T-helper 1 cell treated with Interleukin-12 subunit alpha and Interleukin-12 subunit beta and Interleukin-4 antibody, amounts not matched to agents 30 μg/mL and 1 μg/mL, for 36 hours (primary cell): ENCODE results near the gene MREG.

Source experiments
- H3K27ac Mint-ChIP-seq: one replicate; pipeline ENCODE4 v1.8.0; 2021; ENCODE audit warnings: mild to moderate bottlenecking, mixed read lengths
- H3K27me3 Mint-ChIP-seq: one replicate; pipeline ENCODE4 v1.8.0; 2021; ENCODE audit warnings: low read depth, mixed read lengths
- H3K36me3 Mint-ChIP-seq: one replicate; pipeline ENCODE4 v1.8.0; 2021; ENCODE audit warnings: low read depth, mixed read lengths
- H3K4me1 Mint-ChIP-seq: one replicate; pipeline ENCODE4 v1.8.0; 2021; ENCODE audit warnings: low read depth, mixed read lengths
- H3K4me3 Mint-ChIP-seq: one replicate; pipeline ENCODE4 v1.8.0; 2021; ENCODE audit warnings: mild to moderate bottlenecking, moderate library complexity, mixed read lengths
- H3K9me3 Mint-ChIP-seq: one replicate; pipeline ENCODE4 v1.8.0; 2021; ENCODE audit warnings: mixed read lengths

The MREG gene

GRCh38 chr2:216031960-216032689 lies 18.8 kb upstream of the MREG start:
- peak overlapping the region; percentile 26 for H3K4me3 Mint-ChIP-seq
- no peaks in the 10 kb centered on the region for H3K27me3 Mint-ChIP-seq
- peaks cover 16% of the 10 kb centered on the region for H3K36me3 Mint-ChIP-seq
- H3K27ac Mint-ChIP-seq: peak overlapping the region; percentile 85
- no peaks in the 10 kb centered on the region for H3K9me3 Mint-ChIP-seq
- peaks cover 31% of the 10 kb centered on the region for H3K4me1 Mint-ChIP-seq

DNA sequence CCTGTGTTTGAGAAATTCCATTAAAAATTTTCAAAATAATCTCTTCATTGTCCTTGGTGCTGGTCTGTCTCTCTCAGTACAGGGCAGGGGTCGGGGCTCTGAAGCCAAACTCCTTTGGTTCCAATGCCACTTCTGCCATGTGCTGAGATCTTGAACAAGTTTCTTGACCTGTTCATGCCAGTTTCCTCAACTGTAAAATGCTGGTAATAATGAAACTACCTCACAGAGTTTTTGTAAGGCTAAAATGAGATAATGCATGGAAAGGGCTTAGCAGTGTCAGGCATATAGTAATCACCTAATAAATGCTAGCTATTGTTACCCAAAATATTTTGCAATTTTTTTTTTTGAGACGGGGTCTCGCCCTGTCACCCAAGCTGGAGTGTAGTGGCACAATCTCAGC lies 16.9 kb upstream of the MREG start:
- H3K9me3 Mint-ChIP-seq: no peaks in the 10 kb centered on the region
- H3K27me3 Mint-ChIP-seq: no peaks in the 10 kb centered on the region
- H3K4me3 Mint-ChIP-seq: no peak overlapping the region
- peaks cover 31% of the 10 kb centered on the region for H3K4me1 Mint-ChIP-seq
- peak overlapping the region; percentile 72 for H3K27ac Mint-ChIP-seq
- peaks cover 16% of the 10 kb centered on the region for H3K36me3 Mint-ChIP-seq

DNA sequence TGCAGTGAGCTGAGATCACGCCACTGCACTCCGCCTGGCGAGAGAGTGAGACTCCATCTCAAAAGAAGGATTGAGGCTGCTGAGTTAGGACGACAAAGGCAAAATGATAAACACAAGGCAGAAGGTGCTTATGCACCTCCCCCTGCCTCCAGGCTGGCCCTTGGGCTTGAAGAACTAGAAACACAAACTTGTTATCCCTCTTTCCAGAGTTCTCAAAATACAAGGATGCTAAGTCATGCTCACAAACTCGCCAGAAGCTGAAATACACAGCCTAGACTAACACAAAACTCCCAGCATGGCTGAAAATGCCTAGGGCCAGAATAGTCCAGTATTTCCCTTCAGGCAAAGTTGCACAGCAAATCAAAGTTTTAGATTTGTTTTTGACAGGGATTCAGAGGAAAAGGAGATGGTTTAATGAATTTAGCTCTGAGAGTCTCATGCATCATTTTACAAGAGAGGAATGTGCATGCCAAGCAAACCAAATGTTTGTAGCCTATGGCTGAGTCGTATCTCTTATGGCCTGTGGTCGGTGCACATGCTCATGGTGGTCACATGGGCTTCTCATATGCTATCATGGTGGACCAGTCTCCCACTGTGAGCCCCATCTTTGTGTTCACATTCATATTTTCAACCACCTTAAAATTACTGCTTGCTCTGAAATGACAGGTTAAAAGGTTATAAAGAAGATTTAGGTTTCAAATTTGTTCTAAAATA lies 16.2 kb upstream of the MREG start:
- H3K9me3 Mint-ChIP-seq: no peaks in the 10 kb centered on the region
- H3K4me1 Mint-ChIP-seq: peaks cover 31% of the 10 kb centered on the region
- no peaks in the 10 kb centered on the region for H3K27me3 Mint-ChIP-seq
- H3K36me3 Mint-ChIP-seq: peaks cover 16% of the 10 kb centered on the region
- H3K4me3 Mint-ChIP-seq: no peak overlapping the region
- peak overlapping the region; percentile 58 for H3K27ac Mint-ChIP-seq

- Mint-ChIP-seq H3K27ac (no peak overlapping the region), H3K9me3 (no peaks in the 10 kb centered on the region), H3K27me3 (no peaks in the 10 kb centered on the region), H3K4me3 (no peak overlapping the region), H3K4me1 (peaks cover 6% of the 10 kb centered on the region), H3K36me3 (peaks cover 6% of the 10 kb centered on the region)
Measured at GRCh38 chr2:216024779-216025336, 11.5 kb upstream of the MREG start.

GRCh38 chr2:216023055-216023648 lies 9.8 kb upstream of the MREG start:
- Mint-ChIP-seq H3K27me3 (no peaks in the 10 kb centered on the region), H3K4me3 (no peak overlapping the region)

GRCh38 chr2:216021768-216022565 lies 8.6 kb upstream of the MREG start:
- Mint-ChIP-seq H3K9me3 (no peaks in the 10 kb centered on the region), H3K4me1 (peaks cover 20% of the 10 kb centered on the region), H3K27me3 (no peaks in the 10 kb centered on the region), H3K36me3 (peaks cover 9% of the 10 kb centered on the region), H3K4me3 (no peak overlapping the region), H3K27ac (no peak overlapping the region)

More at GRCh38 chr2:216023055-216023648, 9.8 kb upstream of the MREG start:
- peaks cover 12% of the 10 kb centered on the region for H3K4me1 Mint-ChIP-seq
- H3K27ac Mint-ChIP-seq: no peak overlapping the region
- no peaks in the 10 kb centered on the region for H3K9me3 Mint-ChIP-seq
- H3K36me3 Mint-ChIP-seq: peaks cover 9% of the 10 kb centered on the region

DNA sequence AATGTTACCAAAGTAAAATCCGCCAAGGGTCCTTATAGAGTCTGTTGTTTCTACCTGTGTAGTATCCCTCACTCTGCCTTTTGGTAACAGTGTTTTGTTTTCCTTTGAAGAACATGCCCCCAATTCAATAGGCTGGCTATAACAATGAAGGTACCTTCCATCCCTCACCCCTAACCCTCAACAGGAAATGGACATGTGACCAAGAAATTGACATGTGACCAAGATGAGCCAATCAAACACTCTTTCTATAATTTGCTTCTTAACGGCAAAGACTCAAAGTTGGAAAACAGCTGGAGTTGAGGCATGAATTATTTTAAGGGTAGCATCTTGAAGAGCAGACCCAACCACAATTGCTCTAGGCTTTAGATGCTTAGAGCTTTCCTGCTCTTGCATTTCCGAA lies 5.4 kb upstream of the MREG start:
- H3K27ac Mint-ChIP-seq: no peak overlapping the region
- H3K4me3 Mint-ChIP-seq: no peak overlapping the region
- peaks cover 43% of the 10 kb centered on the region for H3K4me1 Mint-ChIP-seq

GRCh38 chr2:216017365-216017764 lies 4.0 kb upstream of the MREG start:
- H3K4me1 Mint-ChIP-seq: peaks cover 46% of the 10 kb centered on the region
- H3K27ac Mint-ChIP-seq: peak overlapping the region; percentile 29
- peaks cover 11% of the 10 kb centered on the region for H3K36me3 Mint-ChIP-seq
- H3K27me3 Mint-ChIP-seq: peaks cover 6% of the 10 kb centered on the region
- H3K9me3 Mint-ChIP-seq: no peaks in the 10 kb centered on the region
- no peak overlapping the region for H3K4me3 Mint-ChIP-seq

More for the DNA sequence above, 5.4 kb upstream of the MREG start:
- peaks cover 11% of the 10 kb centered on the region for H3K36me3 Mint-ChIP-seq
- no peaks in the 10 kb centered on the region for H3K9me3 Mint-ChIP-seq
- no peaks in the 10 kb centered on the region for H3K27me3 Mint-ChIP-seq

DNA sequence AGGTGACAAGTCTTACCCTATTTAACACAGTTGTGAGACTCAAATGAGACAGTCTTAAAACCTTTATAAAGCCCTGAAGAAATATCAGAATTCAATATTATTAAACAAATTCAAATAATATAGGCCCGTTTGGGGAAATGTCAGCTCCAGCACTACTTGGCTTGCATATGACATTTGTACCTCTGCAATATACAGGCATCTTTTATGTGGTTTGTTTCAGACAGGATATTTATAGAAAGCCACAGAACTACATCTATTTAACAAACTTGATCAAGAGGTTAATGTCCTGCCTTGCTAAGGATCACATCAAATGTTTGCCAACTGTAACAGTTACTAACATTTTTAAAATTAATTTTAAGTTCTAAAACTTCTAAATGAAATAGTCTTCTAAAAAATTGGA lies 3.2 kb upstream of the MREG start:
- H3K4me3 Mint-ChIP-seq: no peak overlapping the region
- H3K27me3 Mint-ChIP-seq: peaks cover 6% of the 10 kb centered on the region
- no peaks in the 10 kb centered on the region for H3K9me3 Mint-ChIP-seq

DNA sequence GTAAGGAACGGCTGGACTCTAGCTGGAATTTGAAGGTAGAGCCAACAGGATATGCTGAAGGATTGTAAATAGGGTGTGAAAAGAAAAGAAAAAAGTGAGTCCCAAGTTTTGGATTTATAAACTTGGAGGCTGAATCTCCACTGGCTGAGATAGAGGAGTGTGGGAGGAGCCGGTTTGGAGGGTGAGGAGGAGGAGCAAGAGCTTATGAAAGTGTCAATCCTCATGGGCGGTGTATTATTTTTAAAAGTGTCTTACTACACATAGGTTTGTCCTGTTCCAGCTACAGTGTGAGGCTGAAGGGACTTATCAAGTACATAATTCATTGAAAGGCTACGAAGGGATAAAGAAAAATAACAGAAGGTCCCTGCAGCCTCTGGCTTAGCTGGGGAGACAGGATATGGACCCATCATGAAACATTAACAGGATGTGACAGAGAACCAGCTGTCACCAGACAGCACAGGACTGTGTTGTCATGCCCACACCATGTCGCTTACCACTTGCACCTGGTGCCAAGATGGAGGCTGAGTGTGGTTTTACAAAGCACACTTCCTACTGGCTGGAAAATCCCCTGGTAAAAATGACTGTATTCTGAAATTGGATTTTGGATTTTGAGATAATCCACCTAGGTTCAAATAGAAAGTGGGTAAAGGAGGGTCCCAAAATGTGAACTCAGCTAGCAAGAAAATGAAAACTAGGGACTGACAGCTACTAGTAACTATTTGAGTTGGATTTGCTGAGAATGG lies 2.5 kb upstream of the MREG start:
- H3K4me3 Mint-ChIP-seq: peak overlapping the region; percentile 28
- H3K4me1 Mint-ChIP-seq: peaks cover 48% of the 10 kb centered on the region
- no peaks in the 10 kb centered on the region for H3K9me3 Mint-ChIP-seq
- H3K27me3 Mint-ChIP-seq: peaks cover 6% of the 10 kb centered on the region
- H3K27ac Mint-ChIP-seq: peak overlapping the region; percentile 87
- peaks cover 11% of the 10 kb centered on the region for H3K36me3 Mint-ChIP-seq

More for the DNA sequence above, 3.2 kb upstream of the MREG start:
- H3K27ac Mint-ChIP-seq: peak overlapping the region; percentile 87
- H3K36me3 Mint-ChIP-seq: peaks cover 11% of the 10 kb centered on the region
- peaks cover 48% of the 10 kb centered on the region for H3K4me1 Mint-ChIP-seq

DNA sequence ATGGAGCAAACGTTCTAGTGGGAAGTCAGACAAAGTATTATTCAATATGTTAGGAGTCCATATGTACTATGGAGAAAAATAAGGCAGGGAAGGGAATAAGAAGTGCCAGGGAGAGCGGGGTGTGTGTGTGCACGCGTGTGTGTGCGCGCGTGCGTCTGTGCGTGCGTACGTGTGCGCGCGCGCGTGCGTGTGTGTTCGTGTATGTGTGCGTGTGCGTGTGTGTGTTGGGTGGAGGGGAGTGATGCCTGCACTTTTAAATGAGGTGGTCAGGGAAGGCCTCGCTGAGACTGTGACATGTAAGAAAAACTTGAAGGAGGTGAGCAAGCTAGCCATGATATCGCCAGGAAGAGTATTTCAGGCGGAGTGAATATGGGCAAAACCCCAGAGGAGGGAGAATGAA lies 1.6 kb upstream of the MREG start:
- peaks cover 11% of the 10 kb centered on the region for H3K36me3 Mint-ChIP-seq
- H3K4me3 Mint-ChIP-seq: peak overlapping the region; percentile 28
- peak overlapping the region; percentile 87 for H3K27ac Mint-ChIP-seq
- H3K4me1 Mint-ChIP-seq: peaks cover 47% of the 10 kb centered on the region
- H3K27me3 Mint-ChIP-seq: peaks cover 6% of the 10 kb centered on the region
- no peaks in the 10 kb centered on the region for H3K9me3 Mint-ChIP-seq

DNA sequence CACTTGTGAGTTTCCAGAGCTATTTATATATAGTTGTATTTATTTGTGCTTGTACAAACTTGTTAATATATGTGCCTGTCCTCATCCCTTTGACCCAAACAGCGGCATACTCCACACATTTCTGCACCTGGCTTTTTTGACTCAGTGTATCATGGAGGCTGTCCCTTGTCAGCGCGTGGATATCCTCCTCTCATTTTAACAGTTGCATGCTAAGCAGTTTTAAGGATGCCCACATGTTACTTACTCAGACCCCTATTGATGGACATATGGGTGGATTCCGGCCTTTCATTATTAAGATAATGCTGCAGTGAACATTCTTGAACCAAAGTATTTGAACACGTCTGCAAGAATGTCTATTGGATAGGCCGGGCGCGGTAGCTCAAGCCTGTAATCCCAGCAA lies 655 bp upstream of the MREG start:
- H3K4me1 Mint-ChIP-seq: peaks cover 46% of the 10 kb centered on the region
- peak overlapping the region; percentile 41 for H3K4me3 Mint-ChIP-seq
- no peaks in the 10 kb centered on the region for H3K9me3 Mint-ChIP-seq
- H3K27ac Mint-ChIP-seq: no peak overlapping the region
- peaks cover 10% of the 10 kb centered on the region for H3K36me3 Mint-ChIP-seq
- H3K27me3 Mint-ChIP-seq: peaks cover 6% of the 10 kb centered on the region

GRCh38 chr2:216012830-216013079 lies 596 bp downstream of the MREG start:
- peaks cover 39% of the 10 kb centered on the region for H3K4me1 Mint-ChIP-seq

More at GRCh38 chr2:216012830-216013079, 596 bp downstream of the MREG start:
- H3K36me3 Mint-ChIP-seq: peaks cover 2% of the 10 kb centered on the region
- peaks cover 6% of the 10 kb centered on the region for H3K27me3 Mint-ChIP-seq
- H3K4me3 Mint-ChIP-seq: peak overlapping the region; percentile 86
- H3K27ac Mint-ChIP-seq: peak overlapping the region; percentile 45
- no peaks in the 10 kb centered on the region for H3K9me3 Mint-ChIP-seq
